Measurements from ENCODE around the gene ANKRD33B.

- TF ChIP-seq YY1 (IDR thresholded peaks at IDR 0.05; ENCODE audit: insufficient read depth, insufficient read length) (no peak), ZNF274 (IDR thresholded peaks at IDR 0.05; ENCODE audit: low read depth, low read length) (no peak)
Measured at GRCh38 chr5:10649666-10650380, 86.0 kb downstream of the ANKRD33B start.

All from NT2/D1 (cell line).